HUES64 (cell line): ENCODE data around the gene MFSD8. TPM values are rescaled to one million over a fixed set of nuclear protein-coding genes. Genes with fewer than 3 reads are reported as not detected.
"Not testable (repeated sequence)": the region's sequence is repeated elsewhere in the genome, so short reads cannot be mapped to it uniquely, and the experiment has no call there.

Experiments
- H3K27ac ChIP-seq: 2 replicates; pipeline ENCODE4 v1.7.0; 2013; ENCODE audit warnings: low read depth, low read length, inconsistent platforms
- H3K27me3 ChIP-seq: 2 replicates; pipeline ENCODE4 v1.6.1; 2013; ENCODE audit warnings: mild to moderate bottlenecking, low read length; ENCODE audit not compliant: insufficient read depth
- H3K36me3 ChIP-seq: 2 replicates; pipeline ENCODE4 v1.6.1; 2013; ENCODE audit warnings: mild to moderate bottlenecking, low read length; ENCODE audit not compliant: insufficient read depth
- H3K4me1 ChIP-seq: 2 replicates; pipeline ENCODE4 v1.6.1; 2013; ENCODE audit warnings: mild to moderate bottlenecking, low read length, moderate library complexity; ENCODE audit not compliant: insufficient read depth
- H3K4me3 ChIP-seq: 2 replicates; pipeline ENCODE4 v1.5.1; 2013; ENCODE audit warnings: mild to moderate bottlenecking, low read length, moderate library complexity
- H3K9ac ChIP-seq: 2 replicates; pipeline ENCODE4 v1.6.1; 2013; ENCODE audit warnings: mild to moderate bottlenecking, low read depth, low read length
- H3K9me3 ChIP-seq: 2 replicates; pipeline ENCODE4 v1.6.1; 2013; ENCODE audit warnings: low read depth, low read length; ENCODE audit not compliant: insufficient read depth
- WGBS: fragments of 150-250, 120-280 bp; methylation state at CpG from one replicate; pipeline ENCODE4 v1.1.7; 2013; ENCODE audit warnings: missing lambda C conversion rate; 5-methylcytosine and 5-hydroxymethylcytosine counted together
- polyA plus RNA-seq, 2 experiments: library from polyadenylated mRNA; stranded (reverse); fragments of 50-300 nt; gene quantifications; one replicate each; pipeline ENCODE4 v1.2.3, GENCODE V29; 2013

Gene MFSD8, protein sequence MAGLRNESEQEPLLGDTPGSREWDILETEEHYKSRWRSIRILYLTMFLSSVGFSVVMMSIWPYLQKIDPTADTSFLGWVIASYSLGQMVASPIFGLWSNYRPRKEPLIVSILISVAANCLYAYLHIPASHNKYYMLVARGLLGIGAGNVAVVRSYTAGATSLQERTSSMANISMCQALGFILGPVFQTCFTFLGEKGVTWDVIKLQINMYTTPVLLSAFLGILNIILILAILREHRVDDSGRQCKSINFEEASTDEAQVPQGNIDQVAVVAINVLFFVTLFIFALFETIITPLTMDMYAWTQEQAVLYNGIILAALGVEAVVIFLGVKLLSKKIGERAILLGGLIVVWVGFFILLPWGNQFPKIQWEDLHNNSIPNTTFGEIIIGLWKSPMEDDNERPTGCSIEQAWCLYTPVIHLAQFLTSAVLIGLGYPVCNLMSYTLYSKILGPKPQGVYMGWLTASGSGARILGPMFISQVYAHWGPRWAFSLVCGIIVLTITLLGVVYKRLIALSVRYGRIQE
- polyA plus RNA-seq (2013, experiment 1 of 2), result 8.7 TPM
- polyA plus RNA-seq (2013, experiment 2 of 2), result 9.5 TPM

DNA sequence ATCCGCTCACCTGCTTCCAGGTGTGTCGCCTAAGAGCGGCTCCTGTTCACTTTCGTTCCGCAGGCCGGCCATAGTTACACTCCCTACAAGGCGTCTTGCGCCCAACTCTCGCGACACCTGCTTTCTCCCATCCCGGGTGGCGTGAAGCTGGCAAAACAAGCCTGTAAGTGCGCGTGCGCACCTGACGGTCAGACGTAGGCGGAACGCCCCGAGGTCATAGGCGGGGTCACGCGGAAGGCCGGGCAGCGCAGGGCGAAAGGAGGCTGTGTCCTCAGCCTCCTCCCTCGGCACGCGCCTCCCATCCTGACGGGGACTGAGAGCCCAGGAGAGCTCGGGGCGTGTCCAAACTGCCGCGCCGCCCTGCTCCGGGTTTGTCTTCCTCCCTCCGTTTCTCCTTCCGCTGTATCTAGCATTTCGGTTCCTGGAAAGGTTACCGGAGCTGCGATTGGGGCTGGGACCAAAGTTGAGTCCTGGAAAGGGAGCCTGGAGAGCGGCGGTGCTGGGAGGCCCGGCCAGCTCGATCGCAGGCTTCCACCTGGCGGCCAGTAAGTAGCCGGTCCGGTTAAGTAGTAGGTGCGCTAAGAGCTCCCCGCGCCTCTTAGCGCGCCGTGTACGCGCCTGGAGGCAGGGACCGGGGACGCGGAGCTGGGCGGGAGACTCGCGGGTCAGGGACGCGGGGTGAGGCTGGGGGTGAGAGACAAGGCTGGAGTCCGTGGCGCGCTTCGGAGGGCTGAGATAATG lies at the start of gene MFSD8, which contains the start of gene ABHD18:
Gene MFSD8 (minus strand): TSS at position 112 of the 741 bp plus-strand sequence. CDS start 40 bp downstream, at position 72.
Gene ABHD18 (plus strand): TSS at position 345 of the 741 bp plus-strand sequence. CDS start 17,550 bp downstream, outside the sequence.
- Histone ChIP-seq H3K4me3 (peak within 1 kb of the TSS; percentile 86), H3K9ac (peak within 1 kb of the TSS; percentile 88), H3K36me3 (peaks cover 13% of the 10 kb centered on the region), H3K27me3 (no peaks in the 10 kb centered on the region), H3K27ac (peak within 1 kb of the TSS; percentile 94), H3K4me1 (no peaks in the 10 kb centered on the region; the same call in 1 of the 2 replicates), H3K9me3 (no peaks in the 10 kb centered on the region)
- under 1% methylated on average over 69 of the region's 69 CpGs for WGBS

GRCh38 chr4:128009428-128009827 lies 44.5 kb upstream of the MFSD8 start:
- Histone ChIP-seq H3K36me3 (peaks cover 13% of the 10 kb centered on the region), H3K27me3 (no peaks in the 10 kb centered on the region), H3K9ac (no peak overlapping the region), H3K4me3 (no peak overlapping the region), H3K4me1 (no peaks in the 10 kb centered on the region), H3K27ac (no peak overlapping the region), H3K9me3 (no peaks in the 10 kb centered on the region)
- WGBS, result 96% methylated on average over 2 of the region's 3 CpGs

DNA sequence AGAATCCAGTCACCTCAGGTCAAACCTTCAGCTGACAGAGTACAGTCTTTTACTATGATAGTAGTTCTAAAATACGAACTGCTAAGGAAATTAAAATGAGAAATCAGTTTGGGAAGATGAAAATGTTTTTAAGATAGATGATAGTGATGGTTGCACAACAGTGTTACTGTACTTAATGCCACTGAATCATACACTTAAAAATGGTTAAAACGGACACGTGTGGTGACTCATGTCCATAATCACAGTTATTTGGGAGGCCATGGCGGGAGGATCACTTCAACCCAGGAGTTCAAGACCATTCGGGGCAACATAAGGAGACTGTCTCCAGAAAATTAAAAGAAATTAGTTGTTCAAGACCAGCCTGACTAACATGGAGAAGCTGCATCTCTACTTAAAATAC lies 41.6 kb upstream of the MFSD8 start:
- Histone ChIP-seq H3K4me1 (no peaks in the 10 kb centered on the region), H3K27ac (no peak overlapping the region), H3K9me3 (no peaks in the 10 kb centered on the region), H3K27me3 (no peaks in the 10 kb centered on the region), H3K4me3 (no peak overlapping the region), H3K36me3 (peaks cover 8% of the 10 kb centered on the region; the same call in 1 of the 2 replicates), H3K9ac (no peak overlapping the region)
- 96% methylated on average over 5 of the region's 5 CpGs for WGBS

DNA sequence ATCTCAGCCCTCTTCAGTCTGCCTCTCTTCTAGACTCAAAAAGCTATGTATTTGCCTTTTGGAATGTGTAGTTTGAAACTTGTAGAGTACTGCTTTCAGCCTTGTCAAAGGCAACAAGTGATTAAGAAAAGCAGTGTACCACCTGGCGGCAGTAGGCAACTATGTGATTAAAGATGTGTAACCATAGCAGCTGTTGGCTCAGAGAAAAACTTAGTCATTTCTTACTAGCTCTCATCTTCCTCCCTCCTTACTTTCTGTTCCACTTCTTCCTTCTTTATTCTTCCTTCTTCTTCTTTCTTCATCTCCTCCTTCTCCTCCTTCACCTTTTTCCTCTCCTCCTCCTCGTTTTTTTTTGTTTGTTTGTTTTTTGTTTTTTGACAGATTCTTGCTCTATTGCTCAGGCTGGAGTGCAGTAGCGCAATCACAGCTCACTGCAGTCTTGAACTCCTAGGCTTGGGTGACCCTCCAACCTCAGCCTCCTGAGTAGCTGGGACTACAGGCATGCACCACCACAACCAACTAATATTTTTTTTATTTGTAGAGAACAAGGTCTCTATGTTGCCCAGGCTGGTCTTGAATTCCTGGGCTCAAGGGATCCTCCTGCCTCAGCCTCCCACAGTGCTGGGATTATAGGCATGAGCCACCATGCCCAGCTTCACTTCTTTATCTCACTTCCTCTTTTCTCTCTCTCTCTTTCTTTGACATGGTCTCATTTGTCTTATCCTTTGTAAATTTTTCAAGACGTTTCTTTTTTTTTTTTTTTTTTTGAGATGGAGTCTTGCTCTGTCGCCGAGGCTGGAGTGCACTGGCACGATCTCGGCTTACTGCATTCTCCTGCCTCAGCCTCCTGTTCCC lies 32.8 kb upstream of the MFSD8 start:
- Histone ChIP-seq H3K4me1 (no peaks in the 10 kb centered on the region), H3K9ac (no peak overlapping the region), H3K27ac (no peak overlapping the region), H3K27me3 (no peaks in the 10 kb centered on the region), H3K9me3 (peaks cover 9% of the 10 kb centered on the region; the same call in 1 of the 2 replicates), H3K4me3 (no peak overlapping the region), H3K36me3 (peaks cover 13% of the 10 kb centered on the region)
- 90% methylated on average over 4 of the region's 8 CpGs for WGBS

- not testable (repeated sequence) for H3K9me3 ChIP-seq, H3K27me3 ChIP-seq, H3K9ac ChIP-seq, H3K4me3 ChIP-seq, H3K4me1 ChIP-seq, H3K27ac ChIP-seq
- 95% methylated on average over 6 of the region's 6 CpGs for WGBS
- H3K36me3 ChIP-seq, result peaks cover 13% of the 10 kb centered on the region
Measured at GRCh38 chr4:127996521-127996920, 31.5 kb upstream of the MFSD8 start.

DNA sequence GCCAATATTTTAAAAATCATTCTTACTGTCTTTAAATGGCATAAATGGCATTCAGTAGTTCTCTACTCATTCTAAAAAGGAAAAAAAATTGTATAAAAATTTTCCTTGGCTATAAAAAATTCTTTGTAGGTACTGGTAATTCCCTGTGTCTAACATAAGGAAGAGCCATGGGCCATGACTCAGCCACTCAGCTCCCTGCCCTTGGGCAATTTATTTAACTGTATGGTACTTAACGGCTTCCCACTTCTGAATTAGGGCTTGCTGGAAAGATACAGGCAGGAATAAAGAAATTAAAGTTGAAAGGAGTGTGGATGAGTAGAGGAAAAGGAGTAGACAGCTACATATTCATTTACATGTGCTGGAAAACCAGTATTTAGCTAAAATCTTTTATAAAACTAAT lies 30.8 kb upstream of the MFSD8 start:
- H3K9me3 ChIP-seq, result peaks cover 9% of the 10 kb centered on the region; the same call in 1 of the 2 replicates
- no peaks in the 10 kb centered on the region for H3K27me3 ChIP-seq
- peaks cover 13% of the 10 kb centered on the region for H3K36me3 ChIP-seq
- H3K27ac ChIP-seq, result no peak overlapping the region
- 96% methylated on average over 1 of the region's 1 CpG for WGBS
- no peak overlapping the region for H3K4me3 ChIP-seq
- no peak overlapping the region for H3K9ac ChIP-seq
- no peaks in the 10 kb centered on the region for H3K4me1 ChIP-seq

DNA sequence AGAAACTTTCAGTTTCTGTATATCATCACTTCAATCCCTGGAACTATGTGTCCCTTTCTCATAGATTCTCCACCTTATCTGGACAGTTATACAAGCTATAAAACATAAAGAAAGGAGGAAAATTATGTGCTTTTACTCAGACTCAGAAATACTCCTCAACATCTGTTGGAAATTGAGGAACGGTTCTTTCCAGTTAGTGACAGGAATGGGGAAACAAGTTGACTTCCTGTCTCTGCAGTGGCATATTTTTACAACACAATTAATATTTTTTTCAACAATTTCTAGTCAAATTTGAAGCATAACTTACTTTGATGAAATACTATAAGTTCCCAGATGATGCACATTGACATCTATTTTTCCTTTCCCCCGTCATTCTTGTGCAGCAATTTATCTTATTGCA lies 28.2 kb upstream of the MFSD8 start:
- Histone ChIP-seq H3K27ac (no peak overlapping the region), H3K36me3 (peaks cover 26% of the 10 kb centered on the region), H3K9ac (no peak overlapping the region), H3K4me1 (no peaks in the 10 kb centered on the region), H3K4me3 (no peak overlapping the region), H3K27me3 (no peaks in the 10 kb centered on the region), H3K9me3 (peaks cover 9% of the 10 kb centered on the region; the same call in 1 of the 2 replicates)
- 89% methylated on average over 2 of the region's 2 CpGs for WGBS

GRCh38 chr4:127988638-127989037 lies 23.7 kb upstream of the MFSD8 start:
- H3K9me3 ChIP-seq, result no peaks in the 10 kb centered on the region
- peaks cover 43% of the 10 kb centered on the region for H3K36me3 ChIP-seq
- no peaks in the 10 kb centered on the region for H3K4me1 ChIP-seq
- no peak overlapping the region for H3K4me3 ChIP-seq
- H3K9ac ChIP-seq, result no peak overlapping the region
- H3K27ac ChIP-seq, result no peak overlapping the region
- WGBS, result 94% methylated on average over 5 of the region's 6 CpGs
- H3K27me3 ChIP-seq, result no peaks in the 10 kb centered on the region

- H3K36me3 ChIP-seq, result peaks cover 43% of the 10 kb centered on the region
- no peak overlapping the region for H3K4me3 ChIP-seq
- no peaks in the 10 kb centered on the region for H3K27me3 ChIP-seq
- H3K4me1 ChIP-seq, result no peaks in the 10 kb centered on the region
- no peak overlapping the region for H3K27ac ChIP-seq
- H3K9me3 ChIP-seq, result no peaks in the 10 kb centered on the region
- 100% methylated on average over 1 of the region's 1 CpG for WGBS
- no peak overlapping the region for H3K9ac ChIP-seq
Measured at GRCh38 chr4:127985989-127986388, 21.0 kb upstream of the MFSD8 start.

GRCh38 chr4:127982445-127982844 lies 17.5 kb upstream of the MFSD8 start:
- H3K9ac ChIP-seq, result no peak overlapping the region
- no CpG with 5 or more reads among the region's 2 CpGs for WGBS

More at GRCh38 chr4:127982445-127982844, 17.5 kb upstream of the MFSD8 start:
- Histone ChIP-seq H3K4me3 (no peak overlapping the region), H3K27me3 (no peaks in the 10 kb centered on the region), H3K27ac (no peak overlapping the region), H3K9me3 (peaks cover 3% of the 10 kb centered on the region; the same call in 1 of the 2 replicates), H3K4me1 (no peaks in the 10 kb centered on the region), H3K36me3 (peaks cover 36% of the 10 kb centered on the region)
